GM18508 (cell line): ENCODE results near the gene AEN.

Source experiments
- ATAC-seq: cut with Tn5 transposase; IDR thresholded peaks from one replicate; pipeline ENCODE4 v1.9.1; 2021; ENCODE audit warnings: moderate number of reproducible peaks; ENCODE audit not compliant: insufficient read depth, unreplicated experiment

The AEN gene

GRCh38 chr15:88612186-88612796 lies 8.8 kb upstream of the AEN start:
- ATAC-seq = no peak

- ATAC-seq = no peak
Measured at GRCh38 chr15:88613074-88613944, 7.8 kb upstream of the AEN start.

GRCh38 chr15:88615303-88616107 lies 5.6 kb upstream of the AEN start:
- ATAC-seq = no peak

- ATAC-seq = no peak
Measured at GRCh38 chr15:88616240-88616639, 4.9 kb upstream of the AEN start.

GRCh38 chr15:88617031-88617722 lies 4.0 kb upstream of the AEN start:
- ATAC-seq = no peak

- ATAC-seq = no peak
Measured at GRCh38 chr15:88617790-88618189, 3.4 kb upstream of the AEN start.

- ATAC-seq = no peak
Measured at GRCh38 chr15:88618686-88619085, 2.5 kb upstream of the AEN start.

- no peak for ATAC-seq
Measured at GRCh38 chr15:88619796-88620195, 1.3 kb upstream of the AEN start.

GRCh38 chr15:88621789-88622604 lies 857 bp downstream of the AEN start:
- no peak for ATAC-seq

GRCh38 chr15:88622605-88622975 lies 1.4 kb downstream of the AEN start:
- no peak for ATAC-seq

- no peak for ATAC-seq
Measured at GRCh38 chr15:88623061-88623460, 1.9 kb downstream of the AEN start.

- ATAC-seq = no peak
Measured at GRCh38 chr15:88623632-88624031, 2.5 kb downstream of the AEN start.

GRCh38 chr15:88624156-88624970 lies 3.2 kb downstream of the AEN start:
- ATAC-seq = no peak

- ATAC-seq = no peak
Measured at GRCh38 chr15:88624971-88625490, 3.9 kb downstream of the AEN start.

- no peak for ATAC-seq
Measured at GRCh38 chr15:88625943-88626741, 5.0 kb downstream of the AEN start.

GRCh38 chr15:88627463-88627862 lies 6.3 kb downstream of the AEN start:
- ATAC-seq = no peak

- no peak for ATAC-seq
Measured at GRCh38 chr15:88628018-88628654, 7.0 kb downstream of the AEN start.
